OCI-LY1 (cell line): ENCODE results near the gene C11orf87.

Experiments
- H2AFZ ChIP-seq: fragments of 200-600 bp; sonication (generic), shearing (Covaris generic); 2 replicates; pipeline ENCODE4 v1.6.0; 2014; ENCODE audit warnings: antibody characterized with exemption, mild to moderate bottlenecking, low read length
- H3F3A ChIP-seq: fragments of 200-600 bp; sonication (generic), shearing (Covaris generic); 2 replicates; pipeline ENCODE4 v1.6.0; 2014; ENCODE audit warnings: mild to moderate bottlenecking, antibody characterized with exemption, low read length, moderate library complexity; ENCODE audit not compliant: insufficient read depth
- H3K27ac ChIP-seq: fragments of 200-600 bp; sonication (generic); 2 replicates; pipeline ENCODE4 v1.5.1; 2014; ENCODE audit warnings: low read length, mixed run types, mild to moderate bottlenecking, low read depth; ENCODE audit not compliant: poor library complexity, severe bottlenecking
- H3K27me3 ChIP-seq: fragments of 200-600 bp; sonication (generic); 2 replicates; pipeline ENCODE4 v1.6.0; 2014; ENCODE audit warnings: antibody characterized with exemption, mild to moderate bottlenecking, low read length, moderate library complexity; ENCODE audit not compliant: insufficient read depth
- H3K36me3 ChIP-seq: fragments of 200-600 bp; sonication (generic); 2 replicates; pipeline ENCODE4 v1.6.1; 2014; ENCODE audit warnings: mild to moderate bottlenecking, antibody characterized with exemption, low read length, moderate library complexity, mixed read lengths; ENCODE audit not compliant: insufficient read depth
- H3K4me1 ChIP-seq: fragments of 200-600 bp; sonication (generic); 2 replicates; pipeline ENCODE4 v1.5.1; 2014; ENCODE audit warnings: mild to moderate bottlenecking, low read length, moderate library complexity; ENCODE audit not compliant: insufficient read depth, severe bottlenecking
- H3K4me2 ChIP-seq: fragments of 200-600 bp; sonication (generic), shearing (Covaris generic); 2 replicates; pipeline ENCODE4 v1.6.1; 2014; ENCODE audit warnings: low read length
- H3K4me3 ChIP-seq: fragments of 200-600 bp; sonication (generic); 2 replicates; pipeline ENCODE4 v1.5.1; 2014; ENCODE audit warnings: low read length, low read depth, mild to moderate bottlenecking, mixed read lengths; ENCODE audit not compliant: poor library complexity, severe bottlenecking
- H3K79me2 ChIP-seq: fragments of 200-600 bp; shearing (Covaris generic); 2 replicates; pipeline ENCODE4 v1.6.1; 2016; ENCODE audit warnings: mixed run types, low read length, mixed read lengths; ENCODE audit not compliant: insufficient read depth
- H3K9ac ChIP-seq: fragments of 200-600 bp; sonication (generic), shearing (Covaris generic); 2 replicates; pipeline ENCODE4 v1.6.1; 2014; ENCODE audit warnings: mild to moderate bottlenecking, low read length, mixed read lengths
- H3K9me2 ChIP-seq: fragments of 200-600 bp; sonication (generic), shearing (Covaris generic); 2 replicates; pipeline ENCODE4 v1.6.1; 2014; ENCODE audit warnings: low read depth, mild to moderate bottlenecking, low read length, mixed read lengths
- H3K9me3 ChIP-seq: fragments of 200-600 bp; shearing (Covaris generic); 2 replicates; pipeline ENCODE4 v1.6.1; 2014; ENCODE audit warnings: low read length, mixed read lengths
- H4K20me1 ChIP-seq: fragments of 200-600 bp; sonication (generic), shearing (Covaris generic); 2 replicates; pipeline ENCODE4 v1.6.0; 2016; ENCODE audit warnings: mild to moderate bottlenecking, low read length; ENCODE audit not compliant: insufficient read depth
- EZH2 ChIP-seq: fragments of 200-600 bp; sonication (generic), shearing (Covaris generic); IDR thresholded peaks from 2 replicates; pipeline ENCODE4 v1.8.0; 2017; ENCODE audit warnings: borderline replicate concordance, mixed run types, mild to moderate bottlenecking, antibody characterized with exemption, low read length, moderate library complexity, mixed read lengths
- TF ChIP-seq, protein P1 (sequence below): fragments of 200-600 bp; sonication (generic), shearing (Covaris generic); IDR thresholded peaks from 2 replicates; pipeline ENCODE4 v1.5.1; 2017; ENCODE audit warnings: mild to moderate bottlenecking, antibody characterized with exemption, low read length, moderate library complexity, mixed read lengths

C11orf87 gene

DNA sequence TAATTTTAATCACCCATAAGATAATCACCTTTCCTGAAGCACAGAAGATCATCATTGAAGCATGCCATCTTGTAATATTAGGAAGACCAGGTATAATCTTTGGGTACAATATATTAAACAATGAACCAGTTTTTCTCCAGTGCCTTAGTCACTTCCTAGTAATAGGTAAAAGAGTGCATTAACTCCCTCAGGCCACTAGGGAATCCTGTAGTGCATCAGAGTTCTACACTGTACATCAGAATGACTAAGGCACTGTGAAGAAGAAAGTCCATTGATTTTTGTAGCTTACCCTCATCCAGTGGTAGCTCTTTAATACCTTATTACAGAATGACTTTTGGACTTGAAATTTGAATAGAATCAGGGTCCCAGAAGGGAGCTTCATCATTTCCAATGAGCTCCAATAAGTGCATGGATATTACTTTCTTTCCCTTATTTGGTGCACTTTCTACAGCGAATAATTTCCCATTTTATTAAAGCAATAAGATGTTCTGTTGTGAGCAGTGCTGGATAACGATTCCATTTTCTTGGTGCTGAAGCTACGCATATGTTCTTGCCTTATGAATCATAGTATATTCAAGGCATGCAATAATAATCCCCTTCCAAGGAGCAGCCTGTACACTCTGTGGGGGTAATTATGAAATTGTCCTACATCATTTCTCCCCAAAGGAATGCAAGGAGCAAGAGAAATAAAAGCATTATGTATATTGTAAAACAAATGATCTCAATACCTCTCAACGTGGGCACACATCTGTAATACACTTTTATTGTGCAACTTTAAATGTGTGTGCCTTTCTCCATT, 4.7 kb downstream of the C11orf87 start:
- Histone ChIP-seq H3K9me2 (no peaks in the 10 kb centered on the region), H2AFZ (no peak overlapping the region), H3K27ac (no peak overlapping the region), H3K9me3 (no peaks in the 10 kb centered on the region), H3K27me3 (no peaks in the 10 kb centered on the region), H3K36me3 (no peaks in the 10 kb centered on the region), H3K4me3 (no peak overlapping the region), H3K4me1 (no peaks in the 10 kb centered on the region), H3K9ac (no peak overlapping the region), H4K20me1 (no peaks in the 10 kb centered on the region), H3K79me2 (no peaks in the 10 kb centered on the region), H3F3A (no peaks in the 10 kb centered on the region), H3K4me2 (no peak overlapping the region)
- TF ChIP-seq, protein P1, sequence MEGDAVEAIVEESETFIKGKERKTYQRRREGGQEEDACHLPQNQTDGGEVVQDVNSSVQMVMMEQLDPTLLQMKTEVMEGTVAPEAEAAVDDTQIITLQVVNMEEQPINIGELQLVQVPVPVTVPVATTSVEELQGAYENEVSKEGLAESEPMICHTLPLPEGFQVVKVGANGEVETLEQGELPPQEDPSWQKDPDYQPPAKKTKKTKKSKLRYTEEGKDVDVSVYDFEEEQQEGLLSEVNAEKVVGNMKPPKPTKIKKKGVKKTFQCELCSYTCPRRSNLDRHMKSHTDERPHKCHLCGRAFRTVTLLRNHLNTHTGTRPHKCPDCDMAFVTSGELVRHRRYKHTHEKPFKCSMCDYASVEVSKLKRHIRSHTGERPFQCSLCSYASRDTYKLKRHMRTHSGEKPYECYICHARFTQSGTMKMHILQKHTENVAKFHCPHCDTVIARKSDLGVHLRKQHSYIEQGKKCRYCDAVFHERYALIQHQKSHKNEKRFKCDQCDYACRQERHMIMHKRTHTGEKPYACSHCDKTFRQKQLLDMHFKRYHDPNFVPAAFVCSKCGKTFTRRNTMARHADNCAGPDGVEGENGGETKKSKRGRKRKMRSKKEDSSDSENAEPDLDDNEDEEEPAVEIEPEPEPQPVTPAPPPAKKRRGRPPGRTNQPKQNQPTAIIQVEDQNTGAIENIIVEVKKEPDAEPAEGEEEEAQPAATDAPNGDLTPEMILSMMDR: no peak
- TF ChIP-seq EZH2: no peak

DNA sequence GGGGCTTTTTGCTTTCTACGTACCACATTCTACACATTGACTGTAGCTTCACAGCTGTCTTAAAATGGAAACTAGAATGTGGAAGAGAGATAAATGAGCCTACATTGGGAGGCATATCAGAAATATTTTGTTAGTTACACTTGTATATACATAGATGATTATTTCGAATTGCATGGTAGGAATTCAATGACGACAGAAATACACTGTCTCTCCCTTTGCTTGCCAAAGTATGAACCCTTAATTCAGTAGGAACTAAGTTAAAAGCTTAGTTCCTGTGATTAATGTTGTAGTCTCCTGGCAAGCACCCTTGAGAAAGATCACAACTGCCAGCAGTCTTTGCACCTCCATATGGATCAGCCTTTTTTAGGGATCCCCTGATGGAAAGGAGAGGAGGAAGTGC, 10.1 kb downstream of the C11orf87 start:
- H3K9me3 ChIP-seq: no peaks in the 10 kb centered on the region
- no peak overlapping the region for H2AFZ ChIP-seq
- no peak overlapping the region for H3K27ac ChIP-seq
- H4K20me1 ChIP-seq: no peaks in the 10 kb centered on the region
- H3K9ac ChIP-seq: no peak overlapping the region
- no peaks in the 10 kb centered on the region for H3K4me1 ChIP-seq
- TF ChIP-seq EZH2: no peak
- TF ChIP-seq, protein P1: no peak
- H3K4me2 ChIP-seq: no peak overlapping the region
- no peaks in the 10 kb centered on the region for H3K36me3 ChIP-seq
- no peak overlapping the region for H3K4me3 ChIP-seq
- no peaks in the 10 kb centered on the region for H3F3A ChIP-seq
- no peaks in the 10 kb centered on the region for H3K27me3 ChIP-seq
- no peaks in the 10 kb centered on the region for H3K9me2 ChIP-seq
- no peaks in the 10 kb centered on the region for H3K79me2 ChIP-seq

DNA sequence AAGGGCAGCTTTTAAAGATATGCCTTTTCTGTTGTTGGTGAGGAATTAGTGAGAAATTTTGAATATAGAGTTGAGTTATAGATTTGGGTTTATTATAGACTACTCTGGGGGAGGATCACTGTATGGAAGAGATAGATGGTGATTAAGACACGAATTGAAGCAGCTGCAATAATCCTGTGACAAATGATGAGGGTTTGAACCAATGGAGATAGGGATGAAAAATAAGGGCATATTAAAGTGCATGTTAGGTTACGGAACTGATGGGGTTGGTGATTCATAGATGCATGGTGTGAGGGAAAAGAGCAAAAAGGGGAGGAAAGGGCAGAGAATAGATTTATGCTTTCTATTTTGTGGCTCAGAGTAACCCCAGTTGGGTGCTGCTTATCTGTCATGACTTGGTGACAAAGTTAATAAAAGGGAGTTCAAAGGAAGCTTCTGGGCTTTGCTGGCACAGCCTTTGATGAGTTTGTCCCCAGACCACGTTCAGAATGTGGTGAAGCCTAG, 11.8 kb downstream of the C11orf87 start:
- H3K4me2 ChIP-seq: no peak overlapping the region
- no peaks in the 10 kb centered on the region for H3K27me3 ChIP-seq
- H3K9me3 ChIP-seq: no peaks in the 10 kb centered on the region

More for the DNA sequence above, 11.8 kb downstream of the C11orf87 start:
- TF ChIP-seq EZH2: no peak
- TF ChIP-seq, protein P1: no peak
- no peaks in the 10 kb centered on the region for H3F3A ChIP-seq
- no peaks in the 10 kb centered on the region for H3K79me2 ChIP-seq
- H3K27ac ChIP-seq: no peak overlapping the region
- H3K36me3 ChIP-seq: no peaks in the 10 kb centered on the region
- H3K9ac ChIP-seq: no peak overlapping the region
- H2AFZ ChIP-seq: no peak overlapping the region
- no peaks in the 10 kb centered on the region for H3K4me1 ChIP-seq
- no peaks in the 10 kb centered on the region for H4K20me1 ChIP-seq
- H3K4me3 ChIP-seq: no peak overlapping the region
- H3K9me2 ChIP-seq: no peaks in the 10 kb centered on the region
